HG03135 (cell line): ENCODE data around the gene SUN1.

Experiments used
- ATAC-seq: cut with Tn5 transposase; IDR thresholded peaks from one replicate; pipeline ENCODE4 v1.9.1; 2021; ENCODE audit warnings: mild to moderate bottlenecking, moderate library complexity; ENCODE audit not compliant: unreplicated experiment

SUN1 gene

GRCh38 chr7:901041-901387, 68.7 kb downstream of the SUN1 start:
- no peak for ATAC-seq

- ATAC-seq = no peak
These were observed 69.3 kb downstream of the SUN1 start for GRCh38 chr7:901388-902154.

GRCh38 chr7:902996-903395, 70.7 kb downstream of the SUN1 start:
- ATAC-seq = no peak

- ATAC-seq = no peak
These were observed 71.9 kb downstream of the SUN1 start for GRCh38 chr7:903921-904755.

- no peak for ATAC-seq
These were observed 72.6 kb downstream of the SUN1 start for GRCh38 chr7:904847-905246.

- ATAC-seq = no peak
These were observed 74.5 kb downstream of the SUN1 start for GRCh38 chr7:906776-907157.

GRCh38 chr7:907158-907980, 75.1 kb downstream of the SUN1 start:
- ATAC-seq = no peak

- ATAC-seq = no peak
These were observed 75.9 kb downstream of the SUN1 start for GRCh38 chr7:908159-908581.

GRCh38 chr7:908591-909357, 76.5 kb downstream of the SUN1 start:
- ATAC-seq = peak; percentile 63

GRCh38 chr7:909358-910329, 77.4 kb downstream of the SUN1 start:
- no peak for ATAC-seq

- ATAC-seq = no peak
These were observed 78.2 kb downstream of the SUN1 start for GRCh38 chr7:910441-910861.

GRCh38 chr7:910931-911431, 78.7 kb downstream of the SUN1 start:
- ATAC-seq = no peak

GRCh38 chr7:911791-912480, 79.7 kb downstream of the SUN1 start:
- ATAC-seq = no peak

- no peak for ATAC-seq
These were observed 81.7 kb downstream of the SUN1 start for GRCh38 chr7:913736-914520.

- ATAC-seq = no peak
These were observed 82.4 kb downstream of the SUN1 start for GRCh38 chr7:914521-915194.

GRCh38 chr7:915291-916218, 83.3 kb downstream of the SUN1 start:
- ATAC-seq = no peak
